ENCODE measurements around the gene MGAT3. TPM values are rescaled to one million over a fixed set of nuclear protein-coding genes. Genes with fewer than 3 reads are reported as not detected.

The MGAT3 gene
- total RNA-seq, 1 experiment from 2014 or later, result 0.90 TPM

- in situ Hi-C loops (cut with HindIII; ENCODE audit: low pct_unique_long_range_greater_than_20kb, low sequenced_read_pairs), result no loop called here
- no peak for DNase-seq (ENCODE audit: low read depth, low spot score)
These were observed 30.3 kb upstream of the MGAT3 start for GRCh38 chr22:39426380-39427043.

GRCh38 chr22:39427751-39428596 is 28.8 kb upstream of the MGAT3 start:
- no peak for DNase-seq (ENCODE audit: low read depth, low spot score)
- in situ Hi-C loops (cut with HindIII; ENCODE audit: low pct_unique_long_range_greater_than_20kb, low sequenced_read_pairs), result no loop called here

GRCh38 chr22:39428597-39429071 is 28.2 kb upstream of the MGAT3 start:
- DNase-seq (ENCODE audit: low read depth, low spot score), result no peak
- in situ Hi-C loops (cut with HindIII; ENCODE audit: low pct_unique_long_range_greater_than_20kb, low sequenced_read_pairs), result no loop called here

- in situ Hi-C loops (cut with HindIII; ENCODE audit: low pct_unique_long_range_greater_than_20kb, low sequenced_read_pairs), result no loop called here
- DNase-seq (ENCODE audit: low read depth, low spot score), result no peak
These were observed 27.6 kb upstream of the MGAT3 start for GRCh38 chr22:39429186-39429585.

GRCh38 chr22:39429916-39430575 is 26.8 kb upstream of the MGAT3 start:
- in situ Hi-C loops (cut with HindIII; ENCODE audit: low pct_unique_long_range_greater_than_20kb, low sequenced_read_pairs), result no loop called here
- DNase-seq (ENCODE audit: low read depth, low spot score), result no peak

- in situ Hi-C loops (cut with HindIII; ENCODE audit: low pct_unique_long_range_greater_than_20kb, low sequenced_read_pairs), result no loop called here
These were observed 26.1 kb upstream of the MGAT3 start for GRCh38 chr22:39430576-39431150.

GRCh38 chr22:39431216-39431801 is 25.5 kb upstream of the MGAT3 start:
- in situ Hi-C loops (cut with HindIII; ENCODE audit: low pct_unique_long_range_greater_than_20kb, low sequenced_read_pairs), result no loop called here
- DNase-seq (ENCODE audit: low read depth, low spot score), result no peak

More at GRCh38 chr22:39430576-39431150, 26.1 kb upstream of the MGAT3 start:
- no peak for DNase-seq (ENCODE audit: low read depth, low spot score)

- DNase-seq (ENCODE audit: low read depth, low spot score), result no peak
These were observed 25.0 kb upstream of the MGAT3 start for GRCh38 chr22:39431821-39432251.

GRCh38 chr22:39432361-39432811 is 24.4 kb upstream of the MGAT3 start:
- in situ Hi-C loops (cut with HindIII; ENCODE audit: low pct_unique_long_range_greater_than_20kb, low sequenced_read_pairs), result no loop called here
- peak; percentile 73 for DNase-seq (ENCODE audit: low read depth, low spot score)

More at GRCh38 chr22:39431821-39432251, 25.0 kb upstream of the MGAT3 start:
- in situ Hi-C loops (cut with HindIII; ENCODE audit: low pct_unique_long_range_greater_than_20kb, low sequenced_read_pairs), result no loop called here

- no peak for DNase-seq (ENCODE audit: low read depth, low spot score)
- in situ Hi-C loops (cut with HindIII; ENCODE audit: low pct_unique_long_range_greater_than_20kb, low sequenced_read_pairs), result no loop called here
These were observed 23.2 kb upstream of the MGAT3 start for GRCh38 chr22:39433476-39434242.

- in situ Hi-C loops (cut with HindIII; ENCODE audit: low pct_unique_long_range_greater_than_20kb, low sequenced_read_pairs), result no loop called here
- DNase-seq (ENCODE audit: low read depth, low spot score), result no peak
These were observed 22.6 kb upstream of the MGAT3 start for GRCh38 chr22:39434243-39434653.

- in situ Hi-C loops (cut with HindIII; ENCODE audit: low pct_unique_long_range_greater_than_20kb, low sequenced_read_pairs), result no loop called here
- no peak for DNase-seq (ENCODE audit: low read depth, low spot score)
These were observed 22.1 kb upstream of the MGAT3 start for GRCh38 chr22:39434721-39435120.

- no peak for DNase-seq (ENCODE audit: low read depth, low spot score)
- in situ Hi-C loops (cut with HindIII; ENCODE audit: low pct_unique_long_range_greater_than_20kb, low sequenced_read_pairs), result no loop called here
These were observed 21.2 kb upstream of the MGAT3 start for GRCh38 chr22:39435616-39436015.

- in situ Hi-C loops (cut with HindIII; ENCODE audit: low pct_unique_long_range_greater_than_20kb, low sequenced_read_pairs), result no loop called here
- no peak for DNase-seq (ENCODE audit: low read depth, low spot score)
These were observed 18.8 kb upstream of the MGAT3 start for GRCh38 chr22:39437791-39438704.

GRCh38 chr22:39439170-39439569 is 17.6 kb upstream of the MGAT3 start:
- in situ Hi-C loops (cut with HindIII; ENCODE audit: low pct_unique_long_range_greater_than_20kb, low sequenced_read_pairs), result no loop called here
- no peak for DNase-seq (ENCODE audit: low read depth, low spot score)

GRCh38 chr22:39443398-39443797 is 13.4 kb upstream of the MGAT3 start:
- no peak for DNase-seq (ENCODE audit: low read depth, low spot score)
- in situ Hi-C loops (cut with HindIII; ENCODE audit: low pct_unique_long_range_greater_than_20kb, low sequenced_read_pairs), result no loop called here
